CD4-positive, alpha-beta T cell treated with Interleukin-10 for 1 hour (primary cell): ENCODE results near the gene SPATA1.

ENCODE experiments used
- DNase-seq: peaks from one replicate; pipeline ENCODE4 v3.0.0-alpha.2; 2020

Gene SPATA1

DNA sequence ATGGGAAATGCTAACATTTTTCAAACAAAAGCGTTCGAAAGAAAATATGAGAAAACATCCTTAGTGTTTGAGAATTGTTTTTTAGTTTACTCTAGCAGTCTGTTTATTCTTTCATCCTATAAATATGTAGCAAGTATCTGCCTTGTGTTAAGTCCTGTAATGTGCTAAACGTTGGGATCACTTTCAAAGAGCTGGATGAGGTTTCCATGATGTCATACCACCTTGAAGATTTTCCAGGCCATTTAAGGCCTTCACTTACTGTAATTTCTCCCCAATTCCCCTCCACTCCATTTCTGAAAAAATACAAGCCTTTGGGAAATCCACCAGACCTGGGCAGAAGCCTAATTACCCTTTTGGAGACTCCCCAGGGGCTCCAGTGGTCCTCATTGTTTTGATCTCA lies 92.2 kb downstream of the SPATA1 start:
- DNase-seq, result no peak

DNA sequence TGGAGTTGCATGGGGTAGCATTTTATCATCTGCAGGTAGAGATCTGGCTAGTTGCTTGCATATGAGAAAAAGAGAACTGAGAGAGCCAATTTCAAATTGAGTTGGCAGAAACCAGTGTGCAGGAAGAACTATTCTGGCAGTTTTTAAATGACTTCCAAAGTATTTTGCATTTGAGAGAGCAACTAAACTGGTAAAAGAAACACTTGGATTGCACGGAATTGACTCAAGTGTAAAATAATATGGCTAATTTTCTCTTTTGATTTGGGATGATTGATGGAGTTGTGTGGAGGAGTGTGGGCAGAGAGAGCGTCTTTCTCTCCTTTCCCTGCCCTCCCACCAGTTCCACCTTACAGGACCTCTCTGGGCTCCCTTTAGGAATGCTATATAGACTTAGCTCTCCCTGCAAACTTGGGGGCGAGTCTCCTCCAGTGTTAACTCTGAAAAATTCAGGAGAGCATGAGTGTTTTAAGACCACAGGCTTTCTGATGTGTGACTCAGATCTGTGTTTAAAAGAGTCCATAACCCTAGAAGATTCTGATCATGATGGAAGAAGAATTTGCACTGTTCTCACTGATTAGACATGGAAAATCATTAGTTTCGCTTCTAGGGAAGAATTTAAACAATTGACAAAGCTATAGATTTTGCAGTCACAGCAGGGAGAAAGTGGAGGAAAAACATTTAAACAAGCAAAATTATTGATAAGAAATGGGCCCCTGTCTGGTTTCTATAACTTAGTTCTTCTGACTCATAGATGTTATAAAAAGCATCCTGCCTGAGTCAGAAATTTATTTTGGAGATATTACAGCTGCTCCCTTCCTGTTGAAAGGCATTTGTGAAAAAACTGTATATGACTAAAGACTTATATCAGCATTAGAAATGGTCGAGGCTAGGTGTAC lies 92.9 kb downstream of the SPATA1 start:
- no peak for DNase-seq

DNA sequence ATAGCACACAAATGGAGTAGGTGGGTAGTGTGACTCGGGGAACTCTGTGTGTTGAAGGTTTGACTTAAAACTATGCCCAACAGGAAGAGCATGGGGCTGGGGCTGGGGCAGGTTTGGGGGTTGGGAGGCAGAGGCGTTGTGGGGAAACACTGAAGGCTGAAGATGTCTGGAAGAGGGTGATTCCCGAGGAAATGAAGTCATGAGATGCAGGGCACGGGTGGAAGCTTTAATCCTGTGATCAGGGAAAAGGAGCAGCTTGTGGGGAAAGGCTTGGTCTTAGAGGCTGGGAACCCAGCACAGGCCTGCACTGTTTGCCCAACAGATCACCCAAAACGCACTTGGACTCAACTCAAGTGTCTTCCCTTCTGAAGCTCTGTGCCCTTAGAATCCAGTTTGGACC lies 94.6 kb downstream of the SPATA1 start:
- DNase-seq, result no peak

DNA sequence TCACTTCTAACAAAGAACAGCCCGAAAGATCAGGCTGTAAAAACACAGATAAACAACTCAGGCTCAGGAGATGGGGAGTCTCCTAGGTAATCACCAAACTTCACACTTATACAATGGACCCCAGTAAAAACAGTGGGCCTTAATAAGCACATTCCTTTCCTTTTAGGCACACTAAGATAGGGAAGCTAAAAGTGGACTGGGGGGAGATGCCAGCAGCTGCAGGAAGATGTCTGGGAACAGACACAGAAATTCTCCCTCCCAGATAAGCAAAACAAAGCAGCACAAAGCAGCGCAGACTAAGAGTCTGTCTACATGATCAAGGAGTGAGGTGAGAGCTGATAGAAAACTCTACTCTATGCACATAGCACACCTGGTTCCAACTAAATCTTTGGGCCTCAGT lies 97.0 kb downstream of the SPATA1 start:
- no peak for DNase-seq

DNA sequence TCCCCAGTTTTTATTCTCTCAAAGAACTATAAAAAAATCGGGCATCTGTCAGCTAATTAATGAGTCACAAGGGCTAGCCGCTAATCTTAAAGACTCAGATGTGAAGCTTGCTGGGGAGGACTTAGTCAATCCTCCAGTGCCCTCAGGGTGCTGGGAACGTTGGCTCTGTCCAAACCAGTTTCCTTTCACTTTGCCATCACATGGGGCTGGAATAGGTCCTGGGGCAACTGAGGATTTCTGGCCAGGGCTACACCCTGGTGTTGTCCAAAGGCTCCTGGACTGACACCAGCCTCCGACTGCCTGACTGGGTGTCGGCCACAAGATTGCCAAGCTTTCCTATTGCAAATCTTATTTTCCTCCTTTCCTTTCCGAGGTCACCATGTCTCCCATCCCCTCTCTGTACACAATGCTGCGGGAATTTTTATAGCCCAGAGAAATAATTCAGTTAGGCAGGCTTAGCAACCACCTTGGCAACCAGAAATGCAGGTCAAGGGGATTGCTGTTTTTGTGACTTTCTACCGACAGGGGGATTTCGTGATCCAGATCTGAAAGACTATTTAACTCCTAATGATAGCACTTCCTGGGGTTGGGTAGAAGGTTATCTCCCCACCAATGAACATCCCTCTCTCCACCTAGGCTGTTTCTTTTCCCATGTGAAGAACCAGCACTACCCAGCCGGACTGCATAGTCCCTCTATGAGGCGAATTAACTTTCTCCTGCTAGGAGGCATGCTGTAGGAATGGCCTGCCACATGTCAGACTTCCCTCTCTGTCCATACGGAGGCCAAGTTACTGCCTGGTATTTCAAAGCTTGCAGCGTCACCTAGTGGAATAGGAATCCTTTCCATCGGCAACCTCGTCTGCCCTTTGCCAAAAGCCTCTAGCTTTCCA lies 98.0 kb downstream of the SPATA1 start:
- DNase-seq, result no peak

DNA sequence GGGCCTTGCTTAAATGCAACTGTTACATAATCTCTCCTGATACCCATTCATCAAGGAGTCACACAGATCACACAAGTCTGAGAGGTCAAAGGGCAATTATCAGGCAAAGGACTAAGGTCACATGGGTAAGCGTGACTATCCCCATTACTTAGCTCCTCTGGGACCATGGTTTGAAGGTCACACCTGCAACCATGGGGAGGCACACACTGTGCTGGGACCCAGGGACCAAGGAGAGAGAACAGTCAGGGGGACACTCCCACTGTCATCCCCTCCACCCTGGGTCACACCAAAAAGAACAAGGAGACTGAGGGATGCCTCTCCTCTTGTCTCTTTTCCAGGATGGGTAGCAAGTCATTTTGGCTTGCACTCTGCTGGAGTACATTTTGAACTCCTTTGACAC lies 99.0 kb downstream of the SPATA1 start:
- no peak for DNase-seq

DNA sequence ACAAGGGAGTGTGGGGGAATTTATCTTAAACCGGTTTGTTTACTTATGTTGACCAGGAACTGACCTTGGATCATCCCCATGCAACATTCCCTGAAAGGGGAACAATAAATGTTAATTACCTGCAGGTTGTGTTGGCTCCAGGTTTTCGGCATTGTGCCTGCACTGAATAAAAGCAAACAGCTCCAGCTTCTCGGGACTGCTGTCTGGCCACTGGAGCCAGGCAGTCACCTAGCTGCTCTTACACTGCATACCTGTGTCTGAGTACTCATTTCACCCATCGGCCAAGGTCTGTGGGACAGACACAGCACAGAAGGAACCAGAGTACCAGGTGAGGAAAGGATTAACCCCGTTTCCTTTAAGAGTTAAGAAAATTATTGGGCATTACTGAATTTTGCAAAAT lies 100.8 kb downstream of the SPATA1 start:
- DNase-seq, result no peak

DNA sequence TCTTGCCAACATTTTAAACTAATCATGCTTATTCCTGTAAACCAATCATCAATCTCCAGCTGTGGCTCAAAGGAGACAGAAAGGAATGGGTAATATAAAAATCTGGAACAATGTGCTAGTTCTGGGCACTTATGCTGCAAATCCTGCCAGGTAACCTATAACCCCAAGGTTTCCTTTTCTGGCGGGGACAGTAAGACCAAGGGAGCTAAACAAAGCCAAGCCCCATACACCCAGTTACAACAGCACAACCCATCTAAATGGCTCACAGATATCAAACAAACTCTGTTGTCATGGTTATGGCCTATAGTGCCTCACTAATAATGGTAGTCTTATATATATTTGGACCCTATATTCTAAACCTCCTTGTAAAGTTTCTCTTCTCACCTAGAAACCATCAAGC lies 104.9 kb downstream of the SPATA1 start:
- no peak for DNase-seq

DNA sequence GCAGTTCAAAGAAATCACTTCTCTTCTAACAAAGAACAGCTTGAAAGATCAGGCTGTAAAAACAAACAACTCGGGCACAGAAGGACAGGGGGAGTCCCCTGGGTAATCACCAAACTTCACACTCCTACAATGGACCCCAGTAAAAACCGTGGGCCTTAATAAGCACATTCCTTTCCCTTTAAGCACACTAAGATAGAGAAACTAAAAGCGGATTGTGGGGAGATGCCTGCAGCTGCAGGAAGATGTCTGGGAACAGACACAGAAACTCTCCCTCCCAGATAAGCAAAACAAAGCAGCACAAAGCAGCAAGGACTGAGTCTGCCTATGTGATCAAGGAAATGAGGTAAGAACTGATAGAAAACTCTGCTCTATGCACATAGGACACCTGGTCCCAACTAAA lies 105.6 kb downstream of the SPATA1 start:
- peak; percentile 10 for DNase-seq

DNA sequence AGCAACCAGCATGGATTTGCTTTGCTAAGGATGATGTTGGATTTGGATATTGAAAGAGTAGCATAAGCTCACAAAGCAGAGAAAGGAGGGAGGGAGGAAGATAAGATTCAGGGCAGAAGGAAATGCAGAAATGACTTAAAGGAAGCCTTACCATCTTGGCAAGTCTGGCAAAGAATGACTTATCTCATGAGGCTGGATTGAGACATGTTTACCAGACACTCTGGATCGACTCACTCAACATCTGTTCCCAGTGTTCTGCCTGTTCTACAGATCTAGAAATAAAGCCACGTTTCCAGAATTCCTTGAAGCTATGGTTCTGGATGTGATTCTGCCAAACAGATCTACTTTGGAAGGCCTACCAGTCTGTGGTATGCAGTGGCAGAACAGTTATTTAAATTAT lies 106.8 kb downstream of the SPATA1 start:
- no peak for DNase-seq

DNA sequence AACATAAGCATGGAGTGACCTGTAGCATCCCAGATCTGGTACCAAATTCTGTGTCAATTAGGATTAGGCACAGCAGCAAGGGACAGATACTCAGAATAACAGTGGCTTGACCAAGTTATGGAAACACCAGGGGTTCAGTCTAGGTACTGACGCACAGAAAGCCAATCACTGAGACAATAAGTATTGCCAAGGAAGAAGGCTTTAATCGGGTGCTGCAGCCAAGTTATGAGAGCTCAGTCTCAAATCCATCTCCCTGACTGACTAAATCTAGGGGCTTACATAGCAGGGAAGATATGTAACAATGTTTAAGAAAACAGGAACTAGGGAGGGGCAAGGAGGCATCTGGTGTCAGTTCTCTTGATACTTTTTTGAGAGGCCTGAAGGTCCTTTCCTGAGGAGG lies 107.7 kb downstream of the SPATA1 start:
- no peak for DNase-seq

DNA sequence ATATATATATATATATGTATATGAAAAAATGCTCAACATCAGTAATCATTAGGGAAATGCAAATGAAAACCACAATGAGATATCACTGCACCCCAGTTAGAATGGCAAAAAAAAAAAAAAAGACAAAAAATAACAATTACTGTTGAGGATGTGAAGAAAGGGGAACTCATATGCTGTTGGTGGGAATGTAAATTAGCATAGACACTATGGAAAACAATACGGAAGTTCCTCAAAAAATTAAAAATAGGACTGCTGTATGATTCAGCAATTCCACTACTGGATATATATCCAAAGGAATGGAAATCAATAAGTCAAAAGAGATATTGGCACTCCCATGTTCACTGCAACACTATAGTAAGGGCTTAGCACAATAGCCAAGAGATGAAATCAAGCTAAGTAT lies 109.6 kb downstream of the SPATA1 start:
- DNase-seq, result no peak
